Neural progenitor cell (in vitro differentiated cells): ENCODE measurements around the gene MMP17.

ENCODE experiments used
- CTCF ChIP-seq: fragments of 200-600 bp; sonication (generic); IDR thresholded peaks from 2 replicates; pipeline ENCODE4 v1.5.1; 2017; ENCODE audit warnings: antibody characterized with exemption, mild to moderate bottlenecking
- EZH2phosphoT487 ChIP-seq: fragments of 200-600 bp; sonication (generic); IDR thresholded peaks from 2 replicates; pipeline ENCODE4 v1.6.1; 2017; ENCODE audit warnings: antibody characterized with exemption

GRCh38 chr12:131799828-131800593 is 28.2 kb upstream of the MMP17 start:
- no peak for TF ChIP-seq CTCF
- TF ChIP-seq EZH2phosphoT487, result no peak
